Adrenal gland (tissue), 5 donors: Measurements from ENCODE around the gene SLC16A1.

Source experiments
- POLR2A ChIP-seq, 2 donors: fragments of 450-650 bp; IDR thresholded peaks; one replicate each; pipeline ENCODE4 v1.6.1; 2017; ENCODE audit warnings: antibody characterized with exemption in 2 of 2, mild to moderate bottlenecking in 2 of 2, moderate library complexity in 1 of 2
- TF ChIP-seq, protein P1 (sequence below), 6 experiments: fragments of 450-650 bp in 4 of 6; fragments of 200-600 bp in 2 of 6; sonication (generic) in 1 of 6; IDR thresholded peaks; 1 replicate in 5 of 6; 2 replicates in 1 of 6; pipeline versions ENCODE4 v1.5.1 to v1.8.0; 2016 to 2021; ENCODE audit warnings: antibody characterized with exemption in 6 of 6, mild to moderate bottlenecking in 2 of 6, moderate library complexity in 1 of 6
- donor health status: DM: no; HTN: no; CAD: no.

DNA sequence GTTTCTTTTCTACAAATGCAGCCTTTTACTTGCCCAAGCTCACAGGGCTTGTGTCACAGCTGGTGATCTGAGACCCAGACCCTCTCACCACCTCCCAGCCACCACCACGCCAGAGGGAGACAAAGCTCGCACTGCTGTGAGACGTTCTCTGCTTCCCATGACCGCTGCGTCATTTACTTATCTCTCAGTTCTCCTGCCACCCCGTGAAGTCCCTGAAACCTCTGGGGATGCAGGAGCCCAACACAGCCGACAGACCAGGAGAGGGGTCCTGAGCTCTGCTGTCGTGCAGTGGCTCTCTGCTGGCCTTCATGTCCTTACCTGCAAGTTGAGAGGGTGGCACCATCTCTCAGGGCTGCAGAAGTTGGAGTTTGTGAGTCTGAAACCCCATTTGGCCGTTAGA is 77.7 kb downstream of the SLC16A1 start:
- TF ChIP-seq, protein P1, sequence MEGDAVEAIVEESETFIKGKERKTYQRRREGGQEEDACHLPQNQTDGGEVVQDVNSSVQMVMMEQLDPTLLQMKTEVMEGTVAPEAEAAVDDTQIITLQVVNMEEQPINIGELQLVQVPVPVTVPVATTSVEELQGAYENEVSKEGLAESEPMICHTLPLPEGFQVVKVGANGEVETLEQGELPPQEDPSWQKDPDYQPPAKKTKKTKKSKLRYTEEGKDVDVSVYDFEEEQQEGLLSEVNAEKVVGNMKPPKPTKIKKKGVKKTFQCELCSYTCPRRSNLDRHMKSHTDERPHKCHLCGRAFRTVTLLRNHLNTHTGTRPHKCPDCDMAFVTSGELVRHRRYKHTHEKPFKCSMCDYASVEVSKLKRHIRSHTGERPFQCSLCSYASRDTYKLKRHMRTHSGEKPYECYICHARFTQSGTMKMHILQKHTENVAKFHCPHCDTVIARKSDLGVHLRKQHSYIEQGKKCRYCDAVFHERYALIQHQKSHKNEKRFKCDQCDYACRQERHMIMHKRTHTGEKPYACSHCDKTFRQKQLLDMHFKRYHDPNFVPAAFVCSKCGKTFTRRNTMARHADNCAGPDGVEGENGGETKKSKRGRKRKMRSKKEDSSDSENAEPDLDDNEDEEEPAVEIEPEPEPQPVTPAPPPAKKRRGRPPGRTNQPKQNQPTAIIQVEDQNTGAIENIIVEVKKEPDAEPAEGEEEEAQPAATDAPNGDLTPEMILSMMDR (IDR thresholded peaks at IDR 0.05) = no peak
- TF ChIP-seq POLR2A (IDR thresholded peaks at IDR 0.05) = no peak
